WERI-Rb-1 (cell line): Measurements from ENCODE around the gene PLCXD3.
A peak's percentile ranks its signal among the peaks of the same experiment; 100 is the strongest.

ENCODE experiments used
- DNase-seq: peaks from one replicate; pipeline ENCODE4 v3.0.0-alpha.2; 2020
- H3K27ac ChIP-seq: fragments of 250-450 bp; sonication (Bioruptor Pico); 2 replicates; pipeline ENCODE4 v1.5.1; 2020; ENCODE audit warnings: mild to moderate bottlenecking, moderate library complexity
- H3K27me3 ChIP-seq: fragments of 250-450 bp; sonication (Bioruptor Pico); 2 replicates; pipeline ENCODE4 v1.5.1; 2021; ENCODE audit warnings: mild to moderate bottlenecking, low read depth, moderate library complexity; ENCODE audit not compliant: insufficient read depth, severe bottlenecking
- H3K36me3 ChIP-seq: fragments of 250-450 bp; sonication (Bioruptor Pico); 2 replicates; pipeline ENCODE4 v1.5.1; 2020; ENCODE audit warnings: mild to moderate bottlenecking, moderate library complexity
- H3K4me3 ChIP-seq: 2 replicates; pipeline ENCODE4 v1.5.1; 2011; ENCODE audit warnings: low read depth, mild to moderate bottlenecking, control low read depth, low read length
- H3K9me3 ChIP-seq: fragments of 250-450 bp; sonication (Bioruptor Pico); 2 replicates; pipeline ENCODE4 v1.5.1; 2021; ENCODE audit warnings: mild to moderate bottlenecking, moderate library complexity; ENCODE audit not compliant: severe bottlenecking
- TF ChIP-seq, protein P1 (sequence below): IDR thresholded peaks from 2 replicates; pipeline ENCODE4 v1.5.1; 2011; ENCODE audit warnings: low read depth, mild to moderate bottlenecking, control low read depth, inconsistent platforms, low read length

The PLCXD3 gene

DNA sequence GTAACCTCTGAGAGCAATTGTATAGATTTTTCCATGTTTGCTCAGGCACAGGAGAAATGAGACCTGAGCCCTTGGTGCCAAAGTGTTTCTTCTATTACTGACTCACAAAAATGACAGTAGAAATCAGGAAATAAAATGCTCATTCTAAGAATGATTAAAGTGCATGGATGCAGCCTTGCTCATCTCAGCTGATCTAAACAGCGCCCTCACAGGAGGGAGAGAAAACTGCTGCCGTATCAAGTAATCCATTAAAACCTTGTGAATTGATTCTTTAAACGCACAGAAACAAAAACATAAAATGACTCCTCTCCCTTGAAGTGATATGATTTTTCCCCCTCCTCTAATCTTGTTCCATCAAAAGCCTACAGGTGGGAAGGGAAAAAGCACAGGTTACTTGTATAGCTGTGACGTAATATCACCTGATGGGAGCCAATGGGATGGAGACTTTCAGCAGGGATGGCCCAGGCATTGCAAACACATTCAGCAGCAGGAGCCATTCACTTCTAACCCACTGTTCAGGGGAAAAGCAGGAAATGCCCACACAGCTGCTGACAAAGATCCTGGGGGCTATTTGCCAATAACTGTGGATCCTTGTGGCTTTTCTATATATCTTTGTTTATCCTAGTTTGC, 76.7 kb downstream of the PLCXD3 start:
- TF ChIP-seq, protein P1, sequence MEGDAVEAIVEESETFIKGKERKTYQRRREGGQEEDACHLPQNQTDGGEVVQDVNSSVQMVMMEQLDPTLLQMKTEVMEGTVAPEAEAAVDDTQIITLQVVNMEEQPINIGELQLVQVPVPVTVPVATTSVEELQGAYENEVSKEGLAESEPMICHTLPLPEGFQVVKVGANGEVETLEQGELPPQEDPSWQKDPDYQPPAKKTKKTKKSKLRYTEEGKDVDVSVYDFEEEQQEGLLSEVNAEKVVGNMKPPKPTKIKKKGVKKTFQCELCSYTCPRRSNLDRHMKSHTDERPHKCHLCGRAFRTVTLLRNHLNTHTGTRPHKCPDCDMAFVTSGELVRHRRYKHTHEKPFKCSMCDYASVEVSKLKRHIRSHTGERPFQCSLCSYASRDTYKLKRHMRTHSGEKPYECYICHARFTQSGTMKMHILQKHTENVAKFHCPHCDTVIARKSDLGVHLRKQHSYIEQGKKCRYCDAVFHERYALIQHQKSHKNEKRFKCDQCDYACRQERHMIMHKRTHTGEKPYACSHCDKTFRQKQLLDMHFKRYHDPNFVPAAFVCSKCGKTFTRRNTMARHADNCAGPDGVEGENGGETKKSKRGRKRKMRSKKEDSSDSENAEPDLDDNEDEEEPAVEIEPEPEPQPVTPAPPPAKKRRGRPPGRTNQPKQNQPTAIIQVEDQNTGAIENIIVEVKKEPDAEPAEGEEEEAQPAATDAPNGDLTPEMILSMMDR = peak; percentile 68
- DNase-seq = peak; percentile 13
- Histone ChIP-seq H3K27me3 (peaks cover 6% of the 10 kb centered on the region), H3K36me3 (no peaks in the 10 kb centered on the region), H3K9me3 (no peaks in the 10 kb centered on the region), H3K4me3 (no peak overlapping the region), H3K27ac (no peak overlapping the region)

DNA sequence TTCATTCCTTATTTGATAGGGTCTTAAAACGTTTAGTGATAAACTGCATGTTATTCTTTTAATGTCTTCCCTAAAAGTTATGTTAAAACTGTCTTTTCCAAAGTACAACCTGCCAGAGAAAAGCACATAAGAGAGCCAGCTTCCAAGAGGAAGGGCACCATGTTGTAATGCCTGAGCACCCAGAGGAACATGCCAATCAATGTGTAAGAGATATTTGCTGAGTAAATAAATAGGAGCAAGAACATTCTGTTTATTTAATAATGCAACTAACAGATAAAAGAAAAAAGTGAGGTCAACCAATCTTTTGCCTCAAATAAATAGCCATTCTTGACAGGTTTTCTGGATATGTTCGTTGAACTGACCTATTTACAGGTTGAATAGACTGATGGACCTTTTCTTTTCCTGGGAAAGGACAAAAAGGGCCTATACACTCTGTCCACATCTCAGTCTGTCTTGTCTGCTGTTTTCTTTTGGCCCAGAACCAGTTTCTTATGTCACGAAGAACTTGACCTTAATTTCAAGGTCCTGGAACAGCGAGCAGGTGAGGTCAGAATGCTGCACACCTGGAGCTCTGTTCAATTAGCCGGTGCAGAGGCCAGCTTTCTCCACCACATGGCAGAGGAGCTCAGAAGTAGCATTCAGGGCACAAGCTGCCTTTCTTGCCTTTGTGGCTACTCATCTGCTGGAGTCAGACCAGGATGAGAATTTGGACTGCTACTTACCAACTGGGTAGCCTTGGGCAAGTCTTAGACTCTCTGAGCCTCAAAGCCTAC, 77.7 kb downstream of the PLCXD3 start:
- H3K27ac ChIP-seq = no peak overlapping the region
- no peak for DNase-seq

DNA sequence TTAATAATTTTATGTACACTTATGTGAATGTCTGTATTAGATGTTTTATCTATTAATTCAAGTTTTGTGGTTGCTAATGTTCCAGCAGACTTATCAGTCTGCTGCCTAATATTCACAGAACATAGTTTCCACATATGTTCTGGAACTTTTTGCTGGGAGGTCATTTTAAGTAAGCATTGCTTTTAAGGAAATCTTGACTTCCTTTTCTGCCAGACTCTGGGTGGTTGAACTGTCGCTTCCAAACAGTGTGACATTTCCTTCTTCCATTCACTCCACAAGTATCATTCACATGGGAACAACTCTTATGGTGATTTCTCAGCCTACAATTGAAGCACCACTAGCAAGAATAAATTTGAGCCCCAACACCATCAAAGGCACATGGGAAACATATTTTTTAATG, 82.9 kb downstream of the PLCXD3 start:
- H3K27ac ChIP-seq = no peak overlapping the region
- TF ChIP-seq, protein P1 = no peak
- no peaks in the 10 kb centered on the region for H3K9me3 ChIP-seq
- H3K27me3 ChIP-seq = no peaks in the 10 kb centered on the region
- H3K36me3 ChIP-seq = no peaks in the 10 kb centered on the region
- no peak for DNase-seq
- H3K4me3 ChIP-seq = no peak overlapping the region

More for the DNA sequence above, 77.7 kb downstream of the PLCXD3 start:
- H3K27me3 ChIP-seq = peaks cover 6% of the 10 kb centered on the region
- TF ChIP-seq, protein P1 = no peak
- no peaks in the 10 kb centered on the region for H3K36me3 ChIP-seq
- no peaks in the 10 kb centered on the region for H3K9me3 ChIP-seq
- no peak overlapping the region for H3K4me3 ChIP-seq

DNA sequence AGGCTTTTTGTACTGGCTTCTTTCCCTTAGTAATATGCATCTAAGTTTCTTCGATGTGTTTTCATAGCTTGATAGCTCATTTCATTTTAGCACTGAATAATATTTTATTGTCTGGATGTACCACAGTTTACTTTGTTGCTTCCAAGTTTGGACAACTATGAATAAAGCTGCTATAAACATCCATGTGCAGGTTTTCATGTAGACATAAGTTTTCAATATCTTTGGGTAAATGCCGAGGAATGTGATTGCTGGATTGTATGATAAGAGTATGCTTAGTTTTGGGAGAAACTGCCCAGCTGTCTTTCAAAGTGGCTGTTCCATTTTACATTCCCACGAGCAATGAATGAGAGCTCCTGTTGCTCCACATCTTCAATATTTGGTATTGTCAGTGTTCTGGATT, 84.7 kb downstream of the PLCXD3 start:
- H3K27ac ChIP-seq = no peak overlapping the region
- TF ChIP-seq, protein P1 = no peak
- no peak for DNase-seq
- no peaks in the 10 kb centered on the region for H3K9me3 ChIP-seq
- H3K36me3 ChIP-seq = no peaks in the 10 kb centered on the region
- no peak overlapping the region for H3K4me3 ChIP-seq
- no peaks in the 10 kb centered on the region for H3K27me3 ChIP-seq

DNA sequence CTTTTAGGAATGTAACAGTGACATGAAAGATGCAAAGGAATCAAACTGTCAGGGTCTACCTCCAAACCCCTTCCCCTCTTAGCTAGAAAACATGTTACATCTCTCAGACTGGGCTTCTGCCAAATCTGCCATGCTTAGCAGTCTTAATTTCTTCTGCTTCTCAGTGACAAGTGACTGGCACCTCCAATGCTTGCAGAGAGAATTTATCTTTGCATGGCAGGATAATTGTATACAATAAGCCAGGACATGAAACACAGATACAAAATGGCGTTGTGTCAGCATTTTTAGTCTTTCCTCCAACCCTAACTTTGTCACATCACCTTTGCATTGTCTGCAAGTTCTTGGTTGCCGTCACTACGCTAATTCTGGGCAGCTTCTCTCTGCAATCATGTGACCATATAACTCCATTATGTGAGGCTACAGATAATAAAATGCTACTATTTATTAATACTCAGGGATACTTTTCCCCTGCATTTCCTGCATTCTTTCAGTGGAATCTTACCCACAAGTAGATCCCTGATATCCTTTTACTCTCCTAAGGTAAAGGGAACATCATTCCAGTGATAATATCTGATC, 89.8 kb downstream of the PLCXD3 start:
- Histone ChIP-seq H3K36me3 (no peaks in the 10 kb centered on the region), H3K27me3 (no peaks in the 10 kb centered on the region), H3K27ac (no peak overlapping the region), H3K9me3 (no peaks in the 10 kb centered on the region), H3K4me3 (no peak overlapping the region)
- no peak for DNase-seq
- TF ChIP-seq, protein P1 = no peak
